NCI-H2029 treated with DMSO at 0.1 percent for 48 hours (cell line): ENCODE data around the gene PDK4.
"Not testable (repeated sequence)": the region's sequence is repeated elsewhere in the genome, so short reads cannot be mapped to it uniquely, and the experiment has no call there.

Experiments
- DNase-seq: peaks from one replicate; lab custom pipeline; 2025; lab: John Stamatoyannopoulos, UW

Gene PDK4

DNA sequence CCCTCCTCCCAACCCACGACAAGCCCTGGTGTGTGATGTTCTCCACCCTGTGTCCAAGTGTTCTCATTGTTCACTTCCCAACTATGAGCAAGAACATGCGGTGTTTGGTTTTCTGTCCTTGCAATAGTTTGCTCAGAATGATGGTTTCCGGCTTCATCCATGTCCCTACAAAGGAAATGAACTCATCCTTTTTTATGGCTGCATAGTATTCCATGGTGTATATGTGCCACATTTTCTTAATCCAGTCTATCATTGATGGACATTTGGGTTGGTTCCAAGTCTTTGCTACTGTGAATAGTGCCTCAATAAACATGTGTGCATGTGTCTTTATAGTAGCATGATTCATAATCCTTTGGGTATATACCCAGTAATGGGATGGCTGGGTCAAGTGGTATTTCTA is 8.5 kb upstream of the PDK4 start:
- not testable (repeated sequence) for DNase-seq

DNA sequence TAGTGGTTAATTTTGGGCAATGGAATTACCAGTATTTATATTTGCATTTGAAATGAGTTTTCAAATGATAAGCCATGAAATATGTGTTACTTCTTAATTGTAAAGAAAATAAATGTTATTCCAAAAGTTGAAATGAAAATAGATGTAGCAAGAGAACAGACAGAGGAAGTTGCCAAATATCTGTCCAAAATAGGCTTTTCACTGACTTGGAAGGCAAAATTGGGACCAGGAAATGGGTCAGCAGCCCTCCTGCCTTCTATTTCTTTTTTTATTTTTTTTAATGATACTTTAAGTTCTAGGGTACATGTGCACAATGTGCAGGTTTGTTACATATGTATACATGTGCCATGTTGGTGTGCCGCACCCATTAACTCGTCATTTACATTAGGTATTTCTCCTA is 8.1 kb upstream of the PDK4 start:
- DNase-seq, result not testable (repeated sequence)

DNA sequence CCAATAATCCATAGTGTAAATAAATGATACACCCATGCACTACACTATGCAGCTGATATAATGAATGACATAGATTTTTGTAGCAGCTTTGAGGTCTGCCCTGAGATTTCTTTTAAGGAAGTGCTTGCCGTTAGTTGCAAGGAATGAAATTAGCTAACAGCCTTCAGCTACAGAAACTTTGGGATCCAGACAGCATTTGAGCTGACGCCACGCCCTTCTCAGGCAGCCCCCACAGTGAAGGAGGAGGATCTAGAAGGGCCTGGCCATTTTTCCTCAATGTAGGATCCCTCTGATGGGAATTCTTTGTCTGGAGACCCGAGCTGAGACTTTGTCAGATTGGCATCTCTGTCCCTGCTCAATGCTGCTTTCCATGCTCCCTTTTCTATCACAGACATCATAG is 6.1 kb upstream of the PDK4 start:
- DNase-seq, result no peak

DNA sequence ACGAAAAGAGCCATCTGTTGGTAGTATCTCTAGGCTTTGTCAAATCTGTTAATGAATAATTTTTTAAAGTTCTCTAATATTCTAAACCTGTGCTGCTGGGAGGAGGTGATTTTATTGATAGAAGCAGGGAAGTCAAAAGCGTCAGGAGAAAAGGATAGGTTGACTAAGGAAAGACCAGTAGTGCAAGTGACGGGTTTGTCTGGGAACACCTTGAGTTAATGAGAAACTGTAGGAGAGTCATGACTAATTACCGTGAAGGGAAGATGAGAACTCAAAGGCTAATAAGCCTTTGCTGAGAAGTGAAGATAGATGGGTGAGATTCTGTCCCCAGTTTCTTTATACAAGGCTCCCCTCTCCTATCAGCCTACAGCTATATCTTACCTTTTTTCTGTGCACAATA is 5.0 kb upstream of the PDK4 start:
- no peak for DNase-seq

DNA sequence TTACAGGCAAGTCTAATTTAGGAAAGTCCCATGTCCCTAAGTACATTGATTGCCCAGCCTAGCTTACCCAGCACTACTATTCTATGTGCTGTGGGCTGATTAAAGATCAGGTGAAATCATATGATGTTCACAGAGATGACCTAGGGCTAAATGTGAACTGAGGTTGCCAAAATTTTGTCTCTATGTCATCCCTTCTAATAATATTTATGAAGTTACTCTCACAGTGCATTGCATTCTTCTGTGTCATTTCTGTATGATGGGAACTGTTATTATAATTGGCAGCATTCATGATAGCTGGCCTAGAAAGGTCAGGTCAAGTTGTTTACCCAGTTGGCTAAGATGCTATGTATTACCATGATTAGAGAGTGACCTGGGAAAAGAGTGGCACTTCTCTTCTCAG is 2.8 kb upstream of the PDK4 start:
- DNase-seq, result no peak

DNA sequence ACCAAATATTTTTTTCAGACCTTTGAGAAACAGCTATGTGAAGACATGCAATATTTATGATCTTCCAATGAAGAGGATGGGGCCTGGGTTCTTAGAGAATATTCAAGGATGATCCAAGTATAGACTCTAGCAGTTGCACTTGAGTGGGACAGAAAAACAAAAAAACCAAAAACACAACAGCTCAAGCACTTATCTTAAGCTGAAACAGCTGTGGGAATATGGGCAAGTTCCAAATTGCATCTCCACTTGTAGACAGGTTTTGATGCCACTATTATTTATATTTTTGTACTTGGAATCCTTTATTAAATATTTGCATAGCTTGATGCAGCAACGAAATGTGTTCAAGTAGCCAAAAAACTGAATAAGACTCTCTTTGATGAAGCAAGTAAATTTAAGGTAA is 2.2 kb upstream of the PDK4 start:
- DNase-seq, result no peak

DNA sequence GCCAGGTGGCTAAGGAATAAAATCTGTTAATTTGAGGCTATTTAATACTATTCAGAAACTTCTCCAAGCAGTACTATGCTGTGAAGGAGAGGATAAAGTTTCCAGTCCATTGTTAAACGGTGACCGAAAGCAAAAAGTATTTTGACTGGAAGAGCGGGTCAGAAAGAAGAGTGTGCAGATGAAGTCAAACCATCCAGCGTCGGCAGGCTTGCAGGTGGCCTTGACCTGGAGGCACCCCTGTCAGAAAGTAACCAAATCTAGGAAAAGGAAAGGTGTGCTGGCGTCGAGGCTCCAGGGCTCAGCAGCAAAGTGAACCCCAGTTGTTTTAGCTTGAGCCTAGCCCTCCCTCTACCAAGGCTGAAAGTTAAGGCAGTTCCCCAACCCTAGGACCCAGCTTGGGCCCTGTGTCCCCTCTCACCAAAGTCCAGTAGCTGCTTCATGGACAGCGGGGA is 544 bp downstream of the PDK4 start:
- DNase-seq, result no peak

DNA sequence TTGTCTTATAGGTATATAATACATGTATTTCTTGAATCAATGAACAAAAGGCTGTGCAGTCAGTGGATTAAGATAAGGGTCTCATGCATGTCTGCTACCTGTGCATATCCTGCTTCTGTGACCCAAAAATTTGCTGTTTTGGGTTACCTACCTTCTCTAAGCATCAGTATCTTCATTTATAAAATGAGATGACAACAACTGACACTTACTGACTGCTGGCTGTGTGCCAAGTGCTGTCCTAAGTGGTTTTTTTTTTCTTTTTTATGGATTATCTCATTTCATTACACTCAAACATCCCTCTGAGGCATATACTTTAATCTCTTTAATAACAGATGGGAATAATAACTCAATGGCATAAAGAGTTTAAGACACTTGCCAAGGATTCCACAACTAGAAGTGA is 2.1 kb downstream of the PDK4 start:
- no peak for DNase-seq

DNA sequence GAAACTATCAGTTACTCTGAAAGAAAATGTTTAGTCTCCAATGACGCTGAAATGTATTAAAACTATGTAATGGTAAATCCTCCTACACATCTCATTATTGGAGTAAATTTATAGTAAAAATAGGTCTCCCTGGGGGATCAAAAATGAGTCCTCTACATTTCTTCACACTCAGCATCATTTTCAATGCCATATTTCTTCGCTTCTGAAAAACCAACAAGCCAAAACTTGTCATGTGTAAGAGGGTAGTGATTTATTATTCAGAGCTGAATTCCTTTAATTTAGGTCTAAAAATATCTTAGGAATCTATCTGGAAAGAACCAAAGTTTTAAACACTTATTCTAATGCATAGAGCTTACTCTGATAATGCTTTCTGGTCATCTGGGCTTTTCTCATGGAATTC is 3.0 kb downstream of the PDK4 start:
- no peak for DNase-seq

DNA sequence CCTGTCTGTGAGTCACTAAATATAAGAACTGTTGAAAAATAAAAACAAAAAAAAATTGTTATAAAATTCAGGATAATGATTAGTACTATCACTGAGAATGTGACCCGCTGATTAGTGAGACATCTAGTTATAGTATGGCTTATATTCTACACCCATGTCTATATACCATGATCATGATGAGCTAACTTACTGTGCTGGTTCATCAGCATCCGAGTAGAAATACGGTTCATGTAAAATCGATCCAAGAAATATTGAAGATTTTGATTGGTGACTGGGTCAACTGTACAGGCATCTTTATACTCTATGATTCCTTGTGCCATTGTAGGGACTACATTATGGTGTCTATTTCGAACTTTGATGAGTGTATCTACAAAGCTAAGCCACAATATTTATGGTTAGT is 3.7 kb downstream of the PDK4 start:
- no peak for DNase-seq

DNA sequence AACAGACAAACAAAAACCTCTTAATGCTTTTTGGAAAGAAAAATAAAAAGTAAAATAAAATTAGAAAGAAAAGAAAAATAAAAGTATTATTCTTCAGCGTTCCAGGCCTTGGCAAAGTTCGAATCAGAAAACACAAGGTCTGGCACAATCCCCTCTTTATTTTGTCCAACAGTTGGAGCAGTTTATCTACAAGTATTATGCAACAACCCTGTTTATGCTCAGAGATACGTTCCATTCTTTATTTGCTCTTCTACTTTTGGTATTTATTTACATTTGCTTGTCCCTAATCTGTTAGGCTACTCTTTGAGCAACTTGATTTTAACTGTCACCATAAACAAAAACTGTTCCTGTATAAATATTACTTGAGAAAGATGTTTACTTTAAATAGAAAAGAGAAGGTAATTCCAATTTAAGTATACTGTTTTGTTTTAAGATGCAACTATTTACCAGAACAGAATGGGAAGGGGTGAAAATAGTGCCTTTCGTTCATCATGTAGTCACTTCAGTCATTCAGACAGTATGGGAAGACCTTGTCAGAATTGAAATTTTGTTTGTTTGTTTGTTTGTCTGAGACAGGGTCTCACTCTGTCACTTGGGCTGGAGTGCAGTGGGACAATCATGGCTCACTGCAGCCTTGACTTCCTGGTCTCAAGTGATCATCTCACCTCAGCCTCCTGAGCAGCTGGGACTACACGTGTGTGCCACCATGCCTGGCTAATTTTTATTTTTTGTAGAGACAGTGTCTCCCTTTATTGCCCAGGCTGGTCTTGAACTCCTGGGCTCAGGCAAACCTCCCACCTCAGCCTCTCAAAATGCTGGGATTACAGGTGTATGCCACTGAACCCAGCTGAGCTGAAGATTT is 5.7 kb downstream of the PDK4 start:
- DNase-seq, result no peak

DNA sequence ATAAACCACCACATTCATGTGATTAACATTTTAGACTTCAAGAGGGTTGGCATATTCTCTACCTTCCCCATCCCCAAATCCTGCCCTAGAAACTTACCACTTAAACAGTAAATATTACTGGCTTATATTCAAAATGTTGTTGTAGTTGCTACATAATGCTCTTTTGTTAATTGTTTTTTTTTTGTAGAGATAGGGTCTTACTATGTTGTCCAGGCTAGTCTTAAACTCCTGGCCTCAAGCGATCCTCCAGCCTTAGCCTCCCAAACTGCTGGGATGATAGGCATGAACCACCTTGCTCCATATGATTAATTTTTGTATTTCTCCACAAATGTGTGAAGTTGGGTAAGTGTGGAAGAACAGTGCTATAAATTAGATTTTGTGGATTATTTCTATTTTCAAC is 6.5 kb downstream of the PDK4 start:
- DNase-seq, result no peak

DNA sequence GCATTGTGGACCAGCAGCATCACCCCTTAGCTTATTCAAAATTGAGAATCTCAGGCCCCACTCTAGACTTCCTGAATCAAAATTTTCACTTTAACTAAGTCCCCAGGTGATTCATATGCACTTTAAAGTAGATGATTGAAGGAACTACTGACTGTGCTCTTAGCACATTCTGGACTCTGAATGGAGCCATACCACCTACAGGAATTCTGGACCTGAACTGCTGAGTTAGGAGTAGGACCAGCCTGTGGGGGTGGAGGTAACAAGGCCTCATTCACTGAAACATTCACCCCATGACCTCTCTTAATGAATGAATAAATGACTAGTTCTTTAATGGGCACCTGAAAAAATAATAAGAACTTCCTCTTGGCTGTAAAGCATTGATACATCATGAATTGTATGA is 7.3 kb downstream of the PDK4 start:
- no peak for DNase-seq

DNA sequence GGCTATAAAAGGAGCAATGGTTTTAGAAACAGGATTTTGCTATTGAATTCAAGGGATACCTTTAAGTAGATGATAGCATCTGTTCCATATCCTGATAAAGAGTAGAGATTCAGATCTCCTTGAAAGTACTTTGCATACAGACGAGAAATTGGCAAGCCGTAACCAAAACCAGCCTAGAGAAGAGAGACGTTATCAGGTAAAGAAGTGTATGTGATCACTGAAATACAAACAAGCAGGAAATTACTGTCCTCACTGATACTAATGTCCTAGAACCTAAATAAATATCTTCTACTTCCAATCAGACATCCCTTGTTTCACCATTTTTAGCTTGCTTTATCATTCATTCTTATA is 9.4 kb downstream of the PDK4 start:
- DNase-seq, result no peak

DNA sequence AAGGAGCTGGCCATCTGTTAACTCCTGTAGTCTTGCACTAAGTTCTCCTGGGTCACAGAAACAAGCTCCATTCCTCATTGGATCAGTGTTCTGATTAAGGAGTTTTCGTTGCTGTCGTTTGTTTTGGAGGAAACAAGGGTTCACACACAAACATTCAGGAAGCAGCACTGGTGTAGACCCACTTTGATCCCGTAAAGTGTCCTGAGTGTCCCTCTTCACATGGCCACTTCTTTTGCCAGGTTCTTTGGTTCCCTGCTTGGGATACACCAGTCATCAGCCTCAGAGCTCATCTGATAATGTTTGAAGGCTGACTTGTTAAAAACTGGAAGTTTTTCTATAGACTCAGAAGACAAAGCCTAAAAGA is 10.9 kb downstream of the PDK4 start:
- no peak for DNase-seq

DNA sequence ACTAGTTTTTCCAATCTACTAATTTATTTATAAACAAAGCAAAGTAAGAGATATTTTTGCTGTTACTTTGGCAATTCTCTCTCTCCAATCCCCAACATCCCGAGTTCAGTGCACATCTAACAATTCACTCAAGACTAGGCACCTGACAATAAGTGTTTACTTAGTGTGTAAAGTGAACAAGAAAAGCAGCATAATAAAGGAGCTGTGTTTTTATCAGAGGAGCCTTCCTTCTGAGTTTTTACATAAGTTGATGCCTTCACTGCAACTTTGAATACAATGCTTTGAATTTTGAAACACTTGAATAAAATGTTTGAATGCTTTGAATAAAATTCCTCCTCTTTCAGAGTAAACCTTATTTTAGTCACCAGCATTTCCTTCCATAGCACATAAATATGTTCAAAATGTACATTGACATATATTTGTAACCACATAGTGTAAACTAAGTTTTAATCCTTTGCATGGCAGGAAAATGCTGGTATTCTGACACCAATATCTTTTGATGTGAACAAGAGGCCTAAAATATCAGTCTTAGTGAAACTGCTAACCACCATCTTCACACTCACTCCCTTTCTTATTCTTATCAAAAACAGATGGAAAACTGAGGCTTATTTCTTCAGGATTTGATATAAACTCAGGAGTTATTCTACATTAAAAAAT is 11.4 kb downstream of the PDK4 start:
- DNase-seq, result no peak

DNA sequence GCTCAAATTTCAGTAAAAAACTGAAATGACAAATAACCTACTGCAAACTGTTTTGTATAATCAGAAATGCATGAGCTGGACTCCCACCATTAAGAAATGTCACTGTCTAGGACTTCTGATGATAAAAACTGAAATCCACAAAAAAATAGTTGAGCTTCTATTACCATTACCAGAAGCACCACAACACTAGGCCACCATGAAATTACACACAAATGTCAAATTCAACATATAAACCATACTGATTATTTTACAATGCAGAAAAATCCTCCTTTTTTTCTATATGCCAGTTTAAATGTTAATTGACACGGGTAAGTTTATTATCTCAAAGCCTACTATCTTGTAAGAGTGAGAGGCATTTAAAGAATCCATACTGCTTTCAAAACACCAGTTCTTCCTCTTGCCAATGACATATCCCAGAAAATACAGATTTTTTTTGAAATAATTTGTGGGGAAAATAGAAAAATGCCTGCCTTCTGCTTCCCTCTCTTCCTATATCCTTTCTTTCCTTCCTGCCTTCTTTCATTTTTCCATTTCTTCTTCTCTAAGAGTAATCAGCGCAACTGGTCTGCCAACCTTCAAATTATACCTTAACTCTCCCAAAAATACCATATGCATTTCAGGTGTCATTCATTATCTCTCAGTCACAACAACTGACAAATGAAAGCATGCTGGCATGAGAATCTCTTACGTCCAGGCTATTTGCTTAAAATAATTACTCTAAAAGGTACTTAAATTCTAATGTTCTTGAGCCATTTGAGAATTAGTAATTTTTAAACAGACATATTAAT is 12.3 kb downstream of the PDK4 start:
- DNase-seq, result no peak

DNA sequence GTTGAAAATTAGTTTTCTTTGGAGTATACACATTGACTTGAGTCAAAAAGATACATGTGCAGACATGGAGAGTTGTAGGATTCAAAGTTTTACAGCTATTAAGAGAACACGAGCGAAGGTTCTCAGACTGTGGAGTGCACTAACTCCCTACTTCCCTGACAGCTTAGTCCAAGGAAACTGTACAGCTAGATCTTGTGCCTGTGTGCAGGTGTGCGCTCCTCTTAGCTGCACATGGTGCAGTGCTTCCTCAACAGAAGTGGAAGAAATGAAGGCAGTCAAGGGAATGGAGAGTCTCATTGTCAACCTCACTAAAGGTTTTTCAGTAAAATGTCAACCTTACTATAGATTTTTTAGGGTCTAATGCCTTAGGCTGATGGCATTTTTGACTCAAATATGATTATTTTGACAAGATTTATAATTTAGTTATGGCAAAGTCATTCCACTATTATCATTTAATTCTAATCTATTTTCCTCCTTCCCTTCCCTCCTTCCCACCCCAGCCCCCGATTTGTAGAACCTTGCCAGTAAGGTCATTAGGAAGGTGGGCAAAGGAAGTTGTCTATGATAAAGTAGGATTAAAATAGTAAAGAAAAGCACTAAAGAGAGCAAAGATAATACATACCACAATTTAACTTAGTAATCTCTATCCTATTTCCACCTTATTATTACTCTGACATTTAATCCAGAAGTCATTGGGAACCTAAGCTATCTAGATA is 13.6 kb downstream of the PDK4 start:
- DNase-seq, result no peak

DNA sequence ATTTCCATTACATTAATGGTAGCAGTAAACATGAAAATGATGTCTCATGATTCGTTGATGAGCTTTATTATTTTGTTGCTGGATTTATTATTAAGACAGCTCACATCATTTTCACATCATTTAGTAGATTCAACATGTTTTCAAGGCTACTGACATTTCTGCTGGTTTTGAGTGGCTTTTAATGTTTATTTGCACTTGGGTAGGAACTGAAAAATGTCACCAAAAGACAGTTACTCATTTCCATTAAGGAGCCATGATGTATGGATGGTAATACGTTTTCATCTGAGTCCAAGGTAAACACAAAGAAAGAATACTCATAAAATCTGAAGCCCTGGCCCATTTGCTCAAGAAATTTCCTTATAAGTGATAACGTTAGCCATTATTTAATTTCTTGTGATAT is 14.8 kb downstream of the PDK4 start:
- DNase-seq, result no peak

DNA sequence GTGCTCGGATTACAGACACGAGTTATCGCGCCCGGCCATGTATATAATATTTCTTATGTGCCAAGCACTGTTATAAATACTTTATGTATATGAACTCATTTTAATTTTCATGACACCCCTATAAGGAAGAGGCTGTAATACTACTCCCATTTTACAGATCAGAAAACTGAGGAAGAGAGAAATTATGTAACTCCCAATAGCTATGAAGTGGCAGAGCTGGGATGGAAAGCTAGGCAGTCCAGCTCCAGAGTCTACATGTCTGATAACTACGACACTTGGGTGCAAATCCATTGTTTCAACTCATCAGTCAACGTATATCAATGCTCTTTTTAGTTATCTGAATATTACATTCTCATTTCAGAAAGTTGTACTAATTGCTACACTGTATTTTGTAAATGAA is 17.0 kb downstream of the PDK4 start:
- no peak for DNase-seq

DNA sequence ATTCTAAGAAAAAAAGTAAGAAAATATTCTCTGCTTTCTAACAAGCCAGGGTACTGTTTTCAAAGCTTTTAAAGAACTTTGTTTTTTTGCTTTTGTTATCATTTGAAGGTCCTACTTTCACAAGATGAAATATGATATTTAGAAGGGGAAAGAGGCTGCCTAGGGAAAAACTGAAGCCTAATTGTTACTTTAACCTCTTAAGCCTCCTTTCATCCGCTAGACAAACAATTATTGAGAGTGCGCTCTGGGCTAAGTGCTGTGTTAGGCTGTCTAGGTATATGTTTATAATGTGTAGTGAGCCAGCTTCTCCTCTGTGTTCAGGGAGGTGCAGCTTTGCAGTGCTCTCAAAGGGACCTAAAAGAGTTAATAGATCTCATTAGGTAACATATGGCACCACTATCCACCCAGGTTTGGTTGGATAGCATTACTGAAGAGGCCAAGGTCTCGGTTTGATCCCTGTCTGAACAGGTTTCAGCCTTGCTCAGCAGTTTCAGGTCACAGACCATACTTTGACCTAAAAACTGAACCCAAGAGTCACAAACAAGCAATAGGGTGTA is 17.9 kb downstream of the PDK4 start:
- DNase-seq, result peak; percentile 92

DNA sequence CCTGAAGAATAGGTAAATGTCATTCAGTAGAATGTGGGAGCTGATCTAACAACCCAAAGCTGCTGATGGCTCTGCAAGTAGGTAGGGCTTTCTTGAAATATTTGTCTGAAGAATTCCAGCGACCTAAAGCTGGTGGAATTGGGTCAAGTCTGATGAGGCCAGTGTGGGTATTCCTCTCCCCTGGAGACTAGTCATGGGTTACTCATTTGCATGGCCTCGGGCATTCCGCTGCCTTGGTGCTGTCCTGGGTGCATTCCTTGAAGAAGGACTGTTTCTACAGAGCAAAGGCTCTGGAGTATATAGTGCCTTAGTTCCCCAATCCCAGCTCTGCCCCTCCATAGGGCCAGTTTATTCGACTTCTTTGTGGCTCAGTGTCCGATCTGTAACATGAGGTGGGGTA is 19.2 kb downstream of the PDK4 start:
- DNase-seq, result no peak
